Measurements from ENCODE around the gene CCDC126. TPM values are rescaled to one million over a fixed set of nuclear protein-coding genes. Genes with fewer than 3 reads are reported as not detected.

Gene CCDC126
- total and polyA plus RNA-seq, 10 of the 15 experiments (the other 5 are each of a cell fraction or from before 2014, with no cell fraction given) = 10.9 to 49.9 (median 24.1) TPM

DNA sequence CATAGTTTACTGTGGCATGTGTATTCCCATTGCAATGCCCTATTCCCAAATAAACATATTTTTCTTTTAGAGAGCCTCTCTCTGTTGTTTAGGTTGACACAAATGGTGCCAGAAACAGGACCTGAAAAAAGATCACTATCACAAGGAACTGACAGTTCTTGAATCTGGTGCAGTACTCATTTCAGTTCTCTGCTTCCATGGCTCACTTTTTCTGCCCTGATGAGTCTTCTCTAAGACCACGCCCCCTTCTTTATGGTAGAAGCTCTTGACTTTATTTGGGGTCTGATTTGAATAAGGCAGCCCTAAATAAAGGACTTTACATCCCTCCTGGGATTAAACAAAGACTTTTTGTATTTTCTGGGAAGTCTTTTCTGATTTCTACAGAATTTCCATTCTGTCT, 3.5 kb upstream of the CCDC126 start:
- peak; percentile 19 for ATAC-seq
- POLR2A ChIA-PET = interaction anchor here (2.6 kb wide), 1 partner anchor 105 kb away, joined by 8 read pairs; no protein-coding TSS in a partner anchor
- TF ChIP-seq, protein P1, sequence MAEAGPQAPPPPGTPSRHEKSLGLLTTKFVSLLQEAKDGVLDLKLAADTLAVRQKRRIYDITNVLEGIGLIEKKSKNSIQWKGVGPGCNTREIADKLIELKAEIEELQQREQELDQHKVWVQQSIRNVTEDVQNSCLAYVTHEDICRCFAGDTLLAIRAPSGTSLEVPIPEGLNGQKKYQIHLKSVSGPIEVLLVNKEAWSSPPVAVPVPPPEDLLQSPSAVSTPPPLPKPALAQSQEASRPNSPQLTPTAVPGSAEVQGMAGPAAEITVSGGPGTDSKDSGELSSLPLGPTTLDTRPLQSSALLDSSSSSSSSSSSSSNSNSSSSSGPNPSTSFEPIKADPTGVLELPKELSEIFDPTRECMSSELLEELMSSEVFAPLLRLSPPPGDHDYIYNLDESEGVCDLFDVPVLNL (IDR thresholded peaks at IDR 0.05; ENCODE audit: low read depth, low read length) = no peak
- peak; percentile 44; the same call in 1 of the 2 replicates for TF ChIP-seq SPI1 (IDR thresholded peaks at IDR 0.05; ENCODE audit: borderline replicate concordance, insufficient read depth, low read depth, low read length)
- TF ChIP-seq IKZF2 (IDR thresholded peaks at IDR 0.05) = peak in 1 of 2 experiments; percentile 35; a peak in 1 of 4 replicates
- 0 out of 2 replicates have a peak, but pooled peaks have one; percentile 18 for TF ChIP-seq JUNB (IDR thresholded peaks at IDR 0.05)
- TF ChIP-seq NFIC (IDR thresholded peaks at IDR 0.05; ENCODE audit: low read depth, low read length) = 0 out of 2 replicates have a peak, but pooled peaks have one; percentile 26
- TF ChIP-seq, protein P2, sequence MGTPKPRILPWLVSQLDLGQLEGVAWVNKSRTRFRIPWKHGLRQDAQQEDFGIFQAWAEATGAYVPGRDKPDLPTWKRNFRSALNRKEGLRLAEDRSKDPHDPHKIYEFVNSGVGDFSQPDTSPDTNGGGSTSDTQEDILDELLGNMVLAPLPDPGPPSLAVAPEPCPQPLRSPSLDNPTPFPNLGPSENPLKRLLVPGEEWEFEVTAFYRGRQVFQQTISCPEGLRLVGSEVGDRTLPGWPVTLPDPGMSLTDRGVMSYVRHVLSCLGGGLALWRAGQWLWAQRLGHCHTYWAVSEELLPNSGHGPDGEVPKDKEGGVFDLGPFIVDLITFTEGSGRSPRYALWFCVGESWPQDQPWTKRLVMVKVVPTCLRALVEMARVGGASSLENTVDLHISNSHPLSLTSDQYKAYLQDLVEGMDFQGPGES (IDR thresholded peaks at IDR 0.05) = no peak
- Histone ChIP-seq H3K79me2 (ENCODE audit: control insufficient read depth, insufficient read depth, low read length) (peaks cover 15% of the 10 kb centered on the region), H2AFZ (ENCODE audit: control insufficient read depth, low read depth, low read length) (peak overlapping the region; percentile 18; the same call in 1 of the 2 replicates), H3K4me1 (ENCODE audit: control insufficient read depth, insufficient read depth, low read length) (peaks cover 32% of the 10 kb centered on the region), H4K20me1 (ENCODE audit: control insufficient read depth, insufficient read depth) (no peaks in the 10 kb centered on the region), H3K9ac (ENCODE audit: control insufficient read depth, insufficient read depth, low read length) (no peak overlapping the region), H3K36me3 (ENCODE audit: control insufficient read depth in 2 of 2, insufficient read depth in 2 of 2, low read length in 1 of 2) (no peaks in the 10 kb centered on the region), H3K9me3 (replicated peaks; ENCODE audit: control insufficient read depth, insufficient read depth, low read length) (no peaks in the 10 kb centered on the region; the same call in 2 of the 3 replicates), H3K27me3 (replicated peaks in 1 of 2; ENCODE audit: control insufficient read depth in 2 of 2, insufficient read depth in 2 of 2, low read length in 1 of 2) (no peaks in the 10 kb centered on the region), H3K4me2 (ENCODE audit: control insufficient read depth, insufficient read depth) (peak overlapping the region; percentile 4), H3K4me3 (no peak overlapping the region), H3K27ac (ENCODE audit: control insufficient read depth, insufficient read depth) (peak overlapping the region; percentile 92)
- CTCF ChIA-PET = interaction anchor here (1.8 kb wide), 1 partner anchor 47 kb away, joined by 4 read pairs; no protein-coding TSS in a partner anchor
- RAD21 ChIA-PET (ENCODE audit: unreplicated experiment) = interaction anchor here (2.3 kb wide), 1 partner anchor 88 kb away, joined by 6 read pairs; no protein-coding TSS in a partner anchor
- intact Hi-C loops (cut with micrococcal nuclease; ENCODE audit: unreplicated experiment) = loop anchor here (2.0 to 10.0 kb wide), 3 partner anchors 49 to 1371 kb away; partner anchors contain the start of gene FAM221A
- in situ Hi-C loops (cut with MboI) = no loop called here
- FAIRE-seq = no peak
- 0% methylated on average over 1 of the region's 1 CpG for WGBS (ENCODE audit: insufficient coverage, insufficient replicate concordance, low lambda C conversion rate, missing lambda C conversion rate)
- no peak for DNase-seq (ENCODE audit: low read depth, low spot score)
- BruUV-seq (replicated peaks) = no TSS peak
- SMC1A ChIA-PET (ENCODE audit: uncharacterized antibody, unreplicated experiment) = interaction anchor here (0.8 to 1.6 kb wide), 4 partner anchors 22 to 86 kb away, joined by 3 to 4 read pairs (median 3); partner anchors contain the start of gene FAM221A
